ENCODE data around the gene CDC123.

- TF ChIP-seq SUZ12 (IDR thresholded peaks at IDR 0.05; ENCODE audit: extremely low read depth, insufficient read depth, insufficient read length) (no peak), YY1 (IDR thresholded peaks at IDR 0.05; ENCODE audit: insufficient read depth, insufficient read length) (no peak)
Observed at GRCh38 chr10:12221323-12222298, 25.6 kb downstream of the CDC123 start.

Measured in NT2/D1 (cell line).